Hepatocyte (in vitro differentiated cells): ENCODE results near the gene BCAS1.

ENCODE experiments used
- CTCF ChIP-seq: fragments of 200-600 bp; sonication (generic); IDR thresholded peaks from 2 replicates; pipeline ENCODE4 v1.5.1; 2016; ENCODE audit warnings: antibody characterized with exemption, mild to moderate bottlenecking; ENCODE audit not compliant: poor library complexity
- EZH2 ChIP-seq: fragments of 200-600 bp; sonication (generic); IDR thresholded peaks from 2 replicates; pipeline ENCODE4 v1.6.1; 2016; ENCODE audit warnings: antibody characterized with exemption, mild to moderate bottlenecking, borderline replicate concordance
- EZH2phosphoT487 ChIP-seq: fragments of 200-600 bp; sonication (generic); IDR thresholded peaks from one replicate; pipeline ENCODE4 v1.6.1; 2018; ENCODE audit warnings: antibody characterized with exemption, mild to moderate bottlenecking, low read depth, moderate library complexity; ENCODE audit not compliant: unreplicated experiment, severe bottlenecking

GRCh38 chr20:53905820-53906191, 164.6 kb downstream of the BCAS1 start:
- TF ChIP-seq CTCF, result no peak
- TF ChIP-seq EZH2phosphoT487, result no peak
- TF ChIP-seq EZH2, result no peak
